ENCODE data around the gene ABHD14A. TPM values are rescaled to one million over a fixed set of nuclear protein-coding genes. Genes with fewer than 3 reads are reported as not detected.

The ABHD14A gene
- total RNA-seq, 2 experiments from 2014 or later, result 11.8 to 13.7 TPM

- Mint-ChIP-seq H3K27me3 (no peaks in the 10 kb centered on the region), H3K4me3 (no peak overlapping the region), H3K9me3 (ENCODE audit: low read depth) (no peaks in the 10 kb centered on the region), H3K36me3 (peaks cover 4% of the 10 kb centered on the region), H3K27ac (no peak overlapping the region), H3K4me1 (peaks cover 23% of the 10 kb centered on the region)
- no peak for ATAC-seq
- CTCF ChIA-PET, result interaction anchor here (1.6 to 4.9 kb wide), 3 partner anchors 29 to 108 kb away, joined by 5 to 65 read pairs (median 11); partner anchors contain the start of genes ABHD14A and ABHD14B
- no peak for DNase-seq
Observed at GRCh38 chr3:51945031-51945840, 29.6 kb upstream of the ABHD14A start.

GRCh38 chr3:51945926-51946705, 28.7 kb upstream of the ABHD14A start:
- H3K27ac Mint-ChIP-seq, result no peak overlapping the region
- ATAC-seq, result no peak
- CTCF ChIA-PET, result interaction anchor here (2.3 kb wide), 1 partner anchor 28 kb away, joined by 11 read pairs; the partner anchor contains the start of genes ABHD14A and ABHD14B
- H3K27me3 Mint-ChIP-seq, result peaks cover under 1% of the 10 kb centered on the region
- peaks cover 14% of the 10 kb centered on the region for H3K4me1 Mint-ChIP-seq
- no peaks in the 10 kb centered on the region for H3K36me3 Mint-ChIP-seq
- no peak overlapping the region for H3K4me3 Mint-ChIP-seq
- H3K9me3 Mint-ChIP-seq (ENCODE audit: low read depth), result no peaks in the 10 kb centered on the region
- no peak for DNase-seq

GRCh38 chr3:51946796-51947195, 28.1 kb upstream of the ABHD14A start:
- DNase-seq, result no peak
- H3K27ac Mint-ChIP-seq, result no peak overlapping the region
- no peak overlapping the region for H3K4me3 Mint-ChIP-seq
- no peak for ATAC-seq
- H3K9me3 Mint-ChIP-seq (ENCODE audit: low read depth), result no peaks in the 10 kb centered on the region
- peaks cover 4% of the 10 kb centered on the region for H3K27me3 Mint-ChIP-seq
- H3K36me3 Mint-ChIP-seq, result no peaks in the 10 kb centered on the region
- CTCF ChIA-PET, result interaction anchor here (2.3 kb wide), 1 partner anchor 28 kb away, joined by 11 read pairs; the partner anchor contains the start of genes ABHD14A and ABHD14B
- H3K4me1 Mint-ChIP-seq, result peaks cover 12% of the 10 kb centered on the region

GRCh38 chr3:51947215-51947900, 27.5 kb upstream of the ABHD14A start:
- ATAC-seq (no peak), DNase-seq (no peak)
- peaks cover 9% of the 10 kb centered on the region for H3K4me1 Mint-ChIP-seq
- H3K4me3 Mint-ChIP-seq, result no peak overlapping the region
- H3K9me3 Mint-ChIP-seq (ENCODE audit: low read depth), result no peaks in the 10 kb centered on the region
- CTCF ChIA-PET, result interaction anchor here (1.1 to 2.3 kb wide), 2 partner anchors 26 to 27 kb away, joined by 5 to 11 read pairs; partner anchors contain the start of genes ABHD14A and ABHD14B
- no peaks in the 10 kb centered on the region for H3K36me3 Mint-ChIP-seq
- H3K27ac Mint-ChIP-seq, result no peak overlapping the region
- H3K27me3 Mint-ChIP-seq, result peaks cover 4% of the 10 kb centered on the region

GRCh38 chr3:51948016-51948580, 26.8 kb upstream of the ABHD14A start:
- Mint-ChIP-seq H3K27ac (no peak overlapping the region), H3K36me3 (no peaks in the 10 kb centered on the region), H3K4me3 (no peak overlapping the region), H3K27me3 (peaks cover 6% of the 10 kb centered on the region), H3K9me3 (ENCODE audit: low read depth) (no peaks in the 10 kb centered on the region), H3K4me1 (peaks cover 3% of the 10 kb centered on the region)
- DNase-seq, result no peak
- CTCF ChIA-PET, result interaction anchor here (1.1 kb wide), 1 partner anchor 26 kb away, joined by 5 read pairs; the partner anchor contains the start of gene ABHD14B
- no peak for ATAC-seq

GRCh38 chr3:51949121-51949520, 25.7 kb upstream of the ABHD14A start:
- ATAC-seq (no peak), DNase-seq (no peak)
- peaks cover 4% of the 10 kb centered on the region for H3K4me1 Mint-ChIP-seq
- CTCF ChIA-PET, result no interaction called here
- H3K9me3 Mint-ChIP-seq (ENCODE audit: low read depth), result no peaks in the 10 kb centered on the region
- H3K4me3 Mint-ChIP-seq, result no peak overlapping the region
- H3K36me3 Mint-ChIP-seq, result no peaks in the 10 kb centered on the region
- H3K27me3 Mint-ChIP-seq, result peaks cover 17% of the 10 kb centered on the region
- no peak overlapping the region for H3K27ac Mint-ChIP-seq

GRCh38 chr3:51950899-51951298, 24.0 kb upstream of the ABHD14A start:
- DNase-seq (no peak), ATAC-seq (no peak)
- peaks cover 30% of the 10 kb centered on the region for H3K27me3 Mint-ChIP-seq
- CTCF ChIA-PET, result interaction anchor here (3.0 kb wide), 1 partner anchor 23 kb away, joined by 7 read pairs; the partner anchor contains the start of gene ABHD14B
- H3K27ac Mint-ChIP-seq, result no peak overlapping the region
- no peaks in the 10 kb centered on the region for H3K9me3 Mint-ChIP-seq (ENCODE audit: low read depth)
- H3K36me3 Mint-ChIP-seq, result no peaks in the 10 kb centered on the region
- H3K4me1 Mint-ChIP-seq, result peaks cover 4% of the 10 kb centered on the region
- no peak overlapping the region for H3K4me3 Mint-ChIP-seq

GRCh38 chr3:51953445-51953844, 21.4 kb upstream of the ABHD14A start:
- CTCF ChIA-PET, result interaction anchor here (1.1 to 3.0 kb wide), 4 partner anchors 10 to 29 kb away, joined by 3 to 7 read pairs (median 6); partner anchors contain the start of genes ABHD14B and ACY1
- ATAC-seq (no peak), DNase-seq (no peak)
- peaks cover 10% of the 10 kb centered on the region for H3K4me1 Mint-ChIP-seq
- no peak overlapping the region for H3K27ac Mint-ChIP-seq
- H3K9me3 Mint-ChIP-seq (ENCODE audit: low read depth), result no peaks in the 10 kb centered on the region
- H3K27me3 Mint-ChIP-seq, result peaks cover 37% of the 10 kb centered on the region
- H3K36me3 Mint-ChIP-seq, result no peaks in the 10 kb centered on the region
- H3K4me3 Mint-ChIP-seq, result no peak overlapping the region

- Mint-ChIP-seq H3K27ac (no peak overlapping the region), H3K36me3 (no peaks in the 10 kb centered on the region), H3K27me3 (peaks cover 37% of the 10 kb centered on the region), H3K4me3 (no peak overlapping the region), H3K9me3 (ENCODE audit: low read depth) (no peaks in the 10 kb centered on the region), H3K4me1 (peaks cover 10% of the 10 kb centered on the region)
- CTCF ChIA-PET, result interaction anchor here (1.1 to 2.4 kb wide), 4 partner anchors 9 to 29 kb away, joined by 3 to 7 read pairs (median 5); partner anchors contain the start of genes ACY1 and RRP9
- no peak for ATAC-seq
- no peak for DNase-seq
Observed at GRCh38 chr3:51954105-51954504, 20.8 kb upstream of the ABHD14A start.

GRCh38 chr3:51954713-51955112, 20.2 kb upstream of the ABHD14A start:
- Mint-ChIP-seq H3K27ac (no peak overlapping the region), H3K9me3 (ENCODE audit: low read depth) (no peaks in the 10 kb centered on the region), H3K27me3 (peaks cover 37% of the 10 kb centered on the region), H3K36me3 (no peaks in the 10 kb centered on the region), H3K4me1 (peaks cover 10% of the 10 kb centered on the region), H3K4me3 (no peak overlapping the region)
- CTCF ChIA-PET, result interaction anchor here (1.2 to 1.6 kb wide), 3 partner anchors 13 to 27 kb away, joined by 3 to 6 read pairs (median 5); partner anchors contain the start of genes ABHD14B and RRP9
- ATAC-seq (no peak), DNase-seq (no peak)

- Mint-ChIP-seq H3K4me3 (no peak within 1 kb of the TSS), H3K4me1 (peaks cover 10% of the 10 kb centered on the region), H3K9me3 (ENCODE audit: low read depth) (no peaks in the 10 kb centered on the region), H3K27me3 (peaks cover 37% of the 10 kb centered on the region), H3K27ac (no peak within 1 kb of the TSS), H3K36me3 (no peaks in the 10 kb centered on the region)
- DNase-seq (no peak), ATAC-seq (no peak)
- CTCF ChIA-PET, result interaction anchor here (1.2 to 1.6 kb wide), 3 partner anchors 14 to 27 kb away, joined by 3 to 6 read pairs (median 5); partner anchors contain the start of genes ABHD14B and RRP9
Observed at GRCh38 chr3:51955175-51955892, 19.5 kb upstream of the ABHD14A start, which contains the start of gene GPR62. TSS of gene GPR62 (plus strand) at chr3:51955381. CDS start at chr3:51955653, 272 bp downstream.
